GM12874 (cell line): ENCODE data around the gene ASPA.

ENCODE experiments used
- CTCF ChIP-seq: IDR thresholded peaks from 2 replicates; pipeline ENCODE4 v1.5.1; 2011; ENCODE audit warnings: low read depth, mild to moderate bottlenecking, control low read depth, low read length, moderate library complexity; ENCODE audit not compliant: insufficient read depth

ASPA gene

GRCh38 chr17:3497101-3497500, 21.3 kb downstream of the ASPA start:
- no peak for TF ChIP-seq CTCF

GRCh38 chr17:3501344-3501743, 25.5 kb downstream of the ASPA start:
- no peak for TF ChIP-seq CTCF

- no peak for TF ChIP-seq CTCF
Measured at GRCh38 chr17:3502466-3502865, 26.7 kb downstream of the ASPA start.

- no peak for TF ChIP-seq CTCF
Measured at GRCh38 chr17:3503285-3503684, 27.5 kb downstream of the ASPA start.

GRCh38 chr17:3505008-3505407, 29.2 kb downstream of the ASPA start:
- TF ChIP-seq CTCF = no peak

- TF ChIP-seq CTCF = no peak
Measured at GRCh38 chr17:3506054-3506453, 30.3 kb downstream of the ASPA start.

GRCh38 chr17:3507071-3507470, 31.3 kb downstream of the ASPA start:
- TF ChIP-seq CTCF = no peak

GRCh38 chr17:3507869-3508268, 32.1 kb downstream of the ASPA start:
- TF ChIP-seq CTCF = no peak
